IPS-18a (cell line): ENCODE data around the gene OR4D2.

Experiments used
- H3K27ac ChIP-seq: one replicate; pipeline ENCODE4 v1.5.1; 2013; ENCODE audit warnings: low read length
- H3K27me3 ChIP-seq: one replicate; pipeline ENCODE4 v1.6.1; 2013; ENCODE audit warnings: mild to moderate bottlenecking, low read length; ENCODE audit not compliant: control insufficient read depth, insufficient read depth
- H3K36me3 ChIP-seq: one replicate; pipeline ENCODE4 v1.6.1; 2013; ENCODE audit warnings: low read depth, low read length; ENCODE audit not compliant: control insufficient read depth
- H3K4me1 ChIP-seq: one replicate; pipeline ENCODE4 v1.6.1; 2013; ENCODE audit warnings: low read depth, low read length; ENCODE audit not compliant: control insufficient read depth
- H3K4me3 ChIP-seq: one replicate; pipeline ENCODE4 v1.5.1; 2013; ENCODE audit warnings: low read length
- H3K9ac ChIP-seq: one replicate; pipeline ENCODE4 v1.6.1; 2013; ENCODE audit warnings: mild to moderate bottlenecking, low read length, moderate library complexity
- H3K9me3 ChIP-seq: one replicate; pipeline ENCODE4 v1.6.1; 2013; ENCODE audit warnings: low read depth, low read length; ENCODE audit not compliant: control insufficient read depth

The OR4D2 gene

DNA sequence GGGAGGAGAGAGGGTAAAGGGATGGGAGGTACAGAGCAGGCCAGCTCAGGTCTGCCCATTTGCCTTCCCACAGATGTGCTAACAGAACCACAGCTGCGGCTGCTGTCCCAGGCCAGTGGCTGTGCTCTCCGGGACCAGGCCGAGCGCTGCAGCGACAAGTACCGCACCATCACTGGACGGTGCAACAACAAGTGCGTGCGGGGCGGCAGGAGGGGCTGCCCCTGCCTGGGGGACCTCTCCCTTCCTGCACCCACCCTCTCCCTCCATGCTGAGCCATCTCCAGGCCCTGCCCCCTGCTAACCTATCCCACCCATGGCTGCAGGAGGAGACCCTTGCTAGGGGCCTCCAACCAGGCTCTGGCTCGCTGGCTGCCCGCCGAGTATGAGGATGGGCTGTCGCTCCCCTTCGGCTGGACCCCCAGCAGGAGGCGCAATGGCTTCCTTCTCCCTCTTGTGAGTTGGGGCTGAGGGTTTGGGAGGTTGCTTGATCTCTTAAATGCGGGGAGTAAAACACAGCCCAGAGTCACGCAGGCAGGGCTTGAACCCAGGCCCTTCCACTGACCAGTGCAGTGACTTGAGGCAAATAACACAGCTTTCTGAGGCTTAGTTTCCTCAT, 27.0 kb downstream of the OR4D2 start:
- H3K9ac ChIP-seq: no peak overlapping the region
- no peak overlapping the region for H3K27ac ChIP-seq
- no peaks in the 10 kb centered on the region for H3K36me3 ChIP-seq
- H3K4me3 ChIP-seq: no peak overlapping the region
- H3K27me3 ChIP-seq: no peaks in the 10 kb centered on the region
- H3K4me1 ChIP-seq: peaks cover 3% of the 10 kb centered on the region
- H3K9me3 ChIP-seq: no peaks in the 10 kb centered on the region

DNA sequence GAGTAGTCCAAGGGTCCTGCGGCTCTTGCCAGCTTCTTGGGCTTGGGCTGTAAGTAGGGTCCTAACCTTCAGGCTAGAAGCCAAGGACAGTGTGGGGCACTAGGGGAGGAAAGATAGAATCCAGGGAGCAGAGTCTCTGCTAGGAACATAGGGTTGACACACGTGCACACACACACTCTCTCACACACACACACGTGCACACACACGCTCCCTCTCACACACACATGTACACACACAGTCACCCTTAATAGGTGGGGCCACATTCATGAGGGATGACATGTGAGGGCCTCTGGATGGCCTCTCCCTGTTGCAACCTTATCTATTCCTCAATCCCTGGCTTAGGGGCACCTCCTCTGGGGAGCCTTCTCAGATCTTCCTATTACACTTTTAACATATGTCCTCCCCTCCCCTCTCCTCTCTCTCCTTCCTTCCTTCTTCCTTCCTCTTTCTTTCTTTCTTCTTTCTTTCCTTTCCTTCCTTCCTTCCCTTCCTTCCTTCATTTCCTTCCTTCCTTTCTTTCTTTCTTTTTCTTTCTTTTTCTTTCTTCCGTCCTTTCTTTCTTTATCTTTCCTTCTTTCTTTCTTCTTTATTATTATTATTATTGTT, 28.8 kb downstream of the OR4D2 start:
- Histone ChIP-seq H3K27ac (no peak overlapping the region), H3K36me3 (no peaks in the 10 kb centered on the region), H3K9me3 (no peaks in the 10 kb centered on the region), H3K9ac (no peak overlapping the region), H3K4me3 (no peak overlapping the region), H3K4me1 (peaks cover 3% of the 10 kb centered on the region), H3K27me3 (peaks cover 3% of the 10 kb centered on the region)

DNA sequence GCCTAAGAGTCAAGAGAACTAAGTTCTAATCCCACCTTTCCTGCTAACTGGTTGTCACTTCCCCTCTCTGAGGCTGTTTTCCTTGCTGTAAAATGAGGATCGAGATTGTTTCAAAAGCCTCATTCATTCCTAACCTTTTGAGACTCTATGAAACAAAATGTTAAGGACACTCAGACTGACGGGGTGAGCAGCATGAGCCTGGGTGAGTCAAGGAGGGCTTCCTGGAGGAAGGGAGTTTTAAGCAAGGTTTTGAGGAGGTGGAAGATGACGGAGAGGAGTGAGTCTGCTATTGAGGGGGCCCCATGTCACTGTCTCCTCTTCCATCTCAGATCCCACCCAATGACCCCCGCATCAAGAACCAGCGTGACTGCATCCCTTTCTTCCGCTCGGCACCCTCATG, 29.8 kb downstream of the OR4D2 start:
- Histone ChIP-seq H3K36me3 (no peaks in the 10 kb centered on the region), H3K4me1 (peaks cover under 1% of the 10 kb centered on the region), H3K27ac (no peak overlapping the region), H3K27me3 (peaks cover 7% of the 10 kb centered on the region), H3K9ac (no peak overlapping the region), H3K4me3 (no peak overlapping the region), H3K9me3 (no peaks in the 10 kb centered on the region)

DNA sequence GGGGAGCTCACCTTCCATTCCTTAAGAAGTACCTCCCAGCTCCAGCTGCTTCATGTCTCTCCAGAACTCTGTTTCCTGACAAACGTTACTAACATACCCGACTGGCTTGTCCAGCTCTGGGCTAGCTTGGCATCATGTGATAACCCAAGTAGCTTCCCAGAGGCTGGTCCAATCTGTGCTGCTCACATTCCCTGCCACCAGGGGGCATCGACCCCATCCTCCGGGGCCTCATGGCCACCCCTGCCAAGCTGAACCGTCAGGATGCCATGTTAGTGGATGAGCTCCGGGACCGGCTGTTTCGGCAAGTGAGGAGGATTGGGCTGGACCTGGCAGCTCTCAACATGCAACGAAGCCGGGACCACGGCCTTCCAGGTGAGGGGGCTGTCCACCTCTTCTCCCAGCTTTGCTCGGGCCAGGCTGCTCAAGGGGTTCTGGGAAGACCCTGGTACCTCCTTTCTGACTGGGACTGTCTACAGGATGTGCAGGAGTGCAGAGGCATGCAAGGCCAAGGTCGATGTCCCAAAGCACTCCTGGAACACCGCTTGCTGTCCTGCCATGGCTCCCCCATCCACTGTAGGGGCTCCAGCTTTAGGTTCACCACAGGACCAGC, 33.3 kb downstream of the OR4D2 start:
- peaks cover 7% of the 10 kb centered on the region for H3K27me3 ChIP-seq
- no peaks in the 10 kb centered on the region for H3K9me3 ChIP-seq
- no peaks in the 10 kb centered on the region for H3K4me1 ChIP-seq

DNA sequence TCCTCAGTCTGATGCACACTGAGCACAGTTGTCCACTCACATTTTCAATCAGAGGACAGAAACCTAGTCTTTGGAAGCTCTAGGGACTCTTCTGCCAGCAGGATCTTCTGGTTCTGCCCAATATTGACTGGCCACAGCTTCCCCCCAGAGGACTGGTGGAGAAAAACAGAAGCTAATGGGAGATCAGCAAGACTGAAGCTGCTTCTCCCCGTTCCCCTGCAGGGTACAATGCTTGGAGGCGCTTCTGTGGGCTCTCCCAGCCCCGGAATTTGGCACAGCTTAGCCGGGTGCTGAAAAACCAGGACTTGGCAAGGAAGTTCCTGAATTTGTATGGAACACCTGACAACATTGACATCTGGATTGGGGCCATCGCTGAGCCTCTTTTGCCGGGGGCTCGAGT, 36.1 kb downstream of the OR4D2 start:
- H3K27me3 ChIP-seq: peaks cover 7% of the 10 kb centered on the region
- H3K9me3 ChIP-seq: no peaks in the 10 kb centered on the region
- H3K9ac ChIP-seq: no peak overlapping the region
- H3K27ac ChIP-seq: no peak overlapping the region
- H3K4me3 ChIP-seq: no peak overlapping the region
- H3K36me3 ChIP-seq: no peaks in the 10 kb centered on the region
- H3K4me1 ChIP-seq: no peaks in the 10 kb centered on the region

More for the DNA sequence above, 33.3 kb downstream of the OR4D2 start:
- Histone ChIP-seq H3K27ac (no peak overlapping the region), H3K4me3 (no peak overlapping the region), H3K9ac (no peak overlapping the region), H3K36me3 (no peaks in the 10 kb centered on the region)

DNA sequence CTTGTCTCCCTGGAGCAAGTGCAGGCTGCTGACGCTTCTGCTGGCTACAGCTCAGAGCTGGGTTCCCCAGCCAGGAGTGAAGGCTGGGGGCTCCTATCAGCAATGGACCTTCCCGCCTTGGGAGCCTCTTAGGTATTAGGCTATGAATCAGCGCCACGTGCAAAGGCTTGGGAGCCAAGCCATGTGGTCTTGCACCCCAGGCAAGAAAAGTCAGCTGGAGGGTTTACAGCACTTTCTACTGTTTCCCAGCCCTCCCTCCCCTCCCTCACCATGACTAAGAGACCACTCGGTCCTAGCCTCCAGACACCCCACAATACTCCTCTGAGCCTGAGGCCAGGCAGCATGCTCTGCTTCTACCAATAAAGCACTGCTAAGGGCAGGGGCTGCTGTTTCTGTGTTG, 38.0 kb downstream of the OR4D2 start:
- Histone ChIP-seq H3K4me3 (no peak overlapping the region), H3K27ac (no peak overlapping the region), H3K4me1 (no peaks in the 10 kb centered on the region), H3K9me3 (no peaks in the 10 kb centered on the region), H3K9ac (no peak overlapping the region), H3K36me3 (no peaks in the 10 kb centered on the region), H3K27me3 (peaks cover 7% of the 10 kb centered on the region)

DNA sequence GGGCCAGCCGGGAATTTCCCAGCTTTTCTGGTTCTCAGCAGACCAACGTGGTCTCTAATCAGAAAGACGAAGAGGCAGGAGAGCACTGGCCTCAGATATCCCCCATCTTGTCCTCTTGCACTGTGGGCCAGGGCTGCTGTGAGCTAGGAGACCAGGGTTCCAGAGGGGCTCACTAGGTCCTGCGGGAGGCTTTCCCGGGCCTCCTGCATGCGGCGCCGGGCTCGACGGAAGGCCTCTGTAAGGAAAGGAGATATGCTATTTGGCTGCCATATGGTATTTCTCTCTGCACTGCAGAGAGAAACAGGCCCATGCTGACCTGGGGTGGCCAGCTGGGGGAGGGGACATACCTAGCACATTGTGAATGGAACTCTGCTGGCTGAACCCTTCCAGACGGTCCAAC, 39.2 kb downstream of the OR4D2 start:
- H3K36me3 ChIP-seq: peaks cover 5% of the 10 kb centered on the region
- peaks cover under 1% of the 10 kb centered on the region for H3K27me3 ChIP-seq
- no peak overlapping the region for H3K9ac ChIP-seq
- H3K4me1 ChIP-seq: no peaks in the 10 kb centered on the region
- no peak overlapping the region for H3K27ac ChIP-seq
- no peak overlapping the region for H3K4me3 ChIP-seq
- no peaks in the 10 kb centered on the region for H3K9me3 ChIP-seq

DNA sequence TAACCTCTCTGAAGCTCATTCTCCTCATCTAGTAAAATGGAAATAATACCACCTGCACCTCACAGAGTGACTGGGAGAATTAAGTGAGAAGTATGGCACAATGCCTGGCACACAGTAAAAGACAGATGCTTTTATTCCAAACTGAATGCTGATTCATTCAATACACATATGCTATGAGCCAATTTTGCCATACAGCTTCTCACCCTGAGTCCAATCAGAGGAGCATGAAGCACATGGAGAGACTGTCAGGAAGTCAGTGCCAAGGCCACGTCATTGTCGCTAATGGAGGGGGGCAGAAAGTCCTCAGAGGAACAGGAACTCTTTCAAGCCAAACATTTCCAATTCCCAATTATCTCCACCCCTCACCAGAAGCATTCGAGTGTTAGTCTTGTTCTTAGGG, 40.7 kb downstream of the OR4D2 start:
- Histone ChIP-seq H3K4me1 (no peaks in the 10 kb centered on the region), H3K27me3 (no peaks in the 10 kb centered on the region), H3K4me3 (no peak overlapping the region), H3K9me3 (no peaks in the 10 kb centered on the region), H3K9ac (no peak overlapping the region), H3K36me3 (peaks cover 10% of the 10 kb centered on the region), H3K27ac (no peak overlapping the region)

DNA sequence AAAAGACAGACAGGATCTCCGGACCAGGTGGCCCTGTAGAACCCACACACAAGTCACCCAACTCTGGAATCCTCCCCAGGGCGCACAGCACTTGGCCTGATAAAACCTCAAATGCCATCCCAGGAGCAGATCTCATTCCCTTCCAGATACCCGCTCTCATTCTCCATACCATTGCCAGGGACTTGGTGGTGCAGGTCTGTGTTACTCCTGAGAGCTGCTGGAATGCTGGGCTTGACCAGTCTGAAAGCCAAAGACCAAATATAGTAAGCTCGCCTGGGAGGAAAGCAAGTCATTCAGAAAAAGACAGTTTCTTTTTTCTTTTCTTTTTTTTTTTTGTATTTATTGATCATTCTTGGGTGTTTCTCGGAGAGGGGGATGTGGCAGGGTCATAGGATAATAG, 41.6 kb downstream of the OR4D2 start:
- Histone ChIP-seq H3K9me3 (no peaks in the 10 kb centered on the region), H3K9ac (no peak overlapping the region), H3K36me3 (peaks cover 17% of the 10 kb centered on the region), H3K4me3 (no peak overlapping the region), H3K27ac (no peak overlapping the region), H3K4me1 (no peaks in the 10 kb centered on the region), H3K27me3 (no peaks in the 10 kb centered on the region)

DNA sequence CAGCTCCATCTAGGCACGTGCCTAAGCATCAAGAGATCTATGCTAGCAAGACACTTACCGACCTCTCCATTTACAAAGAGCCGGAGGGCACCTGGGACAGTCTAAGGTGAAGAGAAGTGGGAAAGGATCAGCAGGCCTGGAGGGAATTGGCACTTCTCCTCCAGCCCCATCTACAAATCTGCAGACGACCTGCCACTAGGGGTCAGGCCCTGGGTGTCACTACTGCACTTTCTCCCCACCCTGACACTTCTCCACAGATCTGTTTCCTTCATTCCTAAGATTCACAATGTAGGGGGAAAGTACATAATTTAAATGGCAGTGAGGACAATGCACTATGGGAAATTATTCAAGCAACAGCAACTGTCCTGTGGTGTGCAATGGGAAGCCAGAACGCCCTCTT, 44.1 kb downstream of the OR4D2 start:
- Histone ChIP-seq H3K4me3 (no peak overlapping the region), H3K27me3 (no peaks in the 10 kb centered on the region), H3K36me3 (peaks cover 23% of the 10 kb centered on the region), H3K27ac (no peak overlapping the region), H3K9me3 (no peaks in the 10 kb centered on the region), H3K9ac (no peak overlapping the region), H3K4me1 (no peaks in the 10 kb centered on the region)

DNA sequence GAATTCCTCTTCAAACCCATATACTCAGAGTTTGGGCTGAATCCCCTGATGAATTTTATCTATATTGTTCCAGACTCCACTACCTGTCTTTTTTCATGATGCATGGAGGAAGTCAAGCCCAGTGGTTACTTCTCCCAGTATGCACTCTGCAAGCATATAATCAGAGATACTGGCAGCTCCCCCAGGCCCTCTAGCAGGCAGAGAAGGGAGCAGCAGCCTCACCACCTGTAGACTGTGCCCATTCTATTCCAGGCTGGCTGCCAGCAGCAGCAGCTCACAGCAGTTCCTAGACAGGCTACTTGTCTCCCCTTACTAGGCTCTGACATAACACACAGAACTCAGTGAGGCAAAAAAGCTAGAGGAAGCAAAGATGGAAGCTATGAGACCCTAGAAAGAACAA, 48.9 kb downstream of the OR4D2 start:
- H3K27ac ChIP-seq: no peak overlapping the region
- H3K4me1 ChIP-seq: peaks cover 6% of the 10 kb centered on the region
- peaks cover 18% of the 10 kb centered on the region for H3K36me3 ChIP-seq
- no peak overlapping the region for H3K4me3 ChIP-seq
- H3K9ac ChIP-seq: no peak overlapping the region
- H3K27me3 ChIP-seq: peaks cover 7% of the 10 kb centered on the region
- H3K9me3 ChIP-seq: no peaks in the 10 kb centered on the region

DNA sequence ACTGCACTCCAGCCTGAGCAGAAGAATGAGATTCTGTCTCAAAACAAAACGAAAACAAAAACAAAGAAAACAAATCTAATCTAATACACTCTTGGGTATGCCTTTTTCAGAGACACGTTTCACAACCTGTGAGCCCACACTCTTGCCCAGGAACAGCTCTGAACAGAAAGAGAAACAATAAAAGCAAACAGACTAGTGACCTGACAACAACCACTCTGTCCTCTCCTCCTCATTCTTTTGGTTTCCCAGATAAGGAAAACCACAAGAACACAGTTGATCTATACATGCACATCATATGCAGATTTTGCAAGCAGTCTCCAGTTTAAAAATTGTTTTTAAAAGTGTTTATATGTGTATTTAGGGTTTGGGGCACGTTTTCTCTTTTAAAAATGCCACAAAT, 51.0 kb downstream of the OR4D2 start:
- Histone ChIP-seq H3K36me3 (peaks cover 11% of the 10 kb centered on the region), H3K9ac (no peak overlapping the region), H3K4me1 (peaks cover 6% of the 10 kb centered on the region), H3K4me3 (no peak overlapping the region), H3K27me3 (peaks cover 11% of the 10 kb centered on the region), H3K9me3 (no peaks in the 10 kb centered on the region), H3K27ac (no peak overlapping the region)
